ENCODE data around the gene SHB.

Gene SHB

DNA sequence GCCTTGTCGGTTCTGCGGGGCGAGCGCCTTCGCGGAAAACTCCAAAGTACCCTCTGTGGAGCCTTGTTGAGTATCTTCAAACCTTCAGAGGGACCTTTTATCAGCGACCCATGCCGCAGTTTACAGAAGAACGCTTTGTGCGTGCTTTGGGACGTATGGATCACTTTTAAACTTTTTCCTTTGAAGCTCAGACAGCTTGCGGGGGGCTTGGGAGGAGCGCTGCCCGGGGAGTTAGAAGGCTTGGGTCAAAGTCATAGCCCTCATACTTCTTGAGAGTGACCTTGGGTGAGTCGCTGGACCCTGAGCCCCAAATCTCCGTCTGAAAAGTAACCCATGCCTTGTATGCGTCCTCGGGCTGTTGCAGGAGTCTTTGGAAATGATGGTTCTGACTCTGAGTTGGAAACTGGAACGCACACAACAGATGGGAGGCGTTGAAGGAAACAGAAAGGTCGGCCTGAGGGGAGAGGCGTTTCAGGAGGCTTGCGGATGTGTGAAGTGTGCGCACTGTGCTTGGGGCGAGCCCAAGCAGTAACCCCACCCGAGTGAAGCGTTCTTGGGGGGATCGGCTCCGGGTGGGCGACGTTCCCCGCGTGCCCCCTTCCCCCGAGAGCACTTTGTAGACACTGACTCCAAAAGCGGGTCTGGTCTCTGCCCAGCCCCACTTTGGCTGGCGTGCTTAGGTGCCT is 164.4 kb downstream of the SHB start:
- peak overlapping the region; percentile 69 for H3K27ac ChIP-seq
- no peaks in the 10 kb centered on the region for H3K27me3 ChIP-seq (replicated peaks)
- TF ChIP-seq, protein P1, sequence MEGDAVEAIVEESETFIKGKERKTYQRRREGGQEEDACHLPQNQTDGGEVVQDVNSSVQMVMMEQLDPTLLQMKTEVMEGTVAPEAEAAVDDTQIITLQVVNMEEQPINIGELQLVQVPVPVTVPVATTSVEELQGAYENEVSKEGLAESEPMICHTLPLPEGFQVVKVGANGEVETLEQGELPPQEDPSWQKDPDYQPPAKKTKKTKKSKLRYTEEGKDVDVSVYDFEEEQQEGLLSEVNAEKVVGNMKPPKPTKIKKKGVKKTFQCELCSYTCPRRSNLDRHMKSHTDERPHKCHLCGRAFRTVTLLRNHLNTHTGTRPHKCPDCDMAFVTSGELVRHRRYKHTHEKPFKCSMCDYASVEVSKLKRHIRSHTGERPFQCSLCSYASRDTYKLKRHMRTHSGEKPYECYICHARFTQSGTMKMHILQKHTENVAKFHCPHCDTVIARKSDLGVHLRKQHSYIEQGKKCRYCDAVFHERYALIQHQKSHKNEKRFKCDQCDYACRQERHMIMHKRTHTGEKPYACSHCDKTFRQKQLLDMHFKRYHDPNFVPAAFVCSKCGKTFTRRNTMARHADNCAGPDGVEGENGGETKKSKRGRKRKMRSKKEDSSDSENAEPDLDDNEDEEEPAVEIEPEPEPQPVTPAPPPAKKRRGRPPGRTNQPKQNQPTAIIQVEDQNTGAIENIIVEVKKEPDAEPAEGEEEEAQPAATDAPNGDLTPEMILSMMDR (IDR thresholded peaks at IDR 0.05; ENCODE audit: low read depth, low read length, missing control alignments), result no peak
- DNase-seq, result no peak
- peak overlapping the region; percentile 86 for H3K4me3 ChIP-seq (ENCODE audit: low read depth, low read length)
- H3K36me3 ChIP-seq (replicated peaks), result no peaks in the 10 kb centered on the region
- in situ Hi-C loops (cut with HindIII; ENCODE audit: low pct_ligation_motif_present, low sequenced_read_pairs), result no loop called here

DNA sequence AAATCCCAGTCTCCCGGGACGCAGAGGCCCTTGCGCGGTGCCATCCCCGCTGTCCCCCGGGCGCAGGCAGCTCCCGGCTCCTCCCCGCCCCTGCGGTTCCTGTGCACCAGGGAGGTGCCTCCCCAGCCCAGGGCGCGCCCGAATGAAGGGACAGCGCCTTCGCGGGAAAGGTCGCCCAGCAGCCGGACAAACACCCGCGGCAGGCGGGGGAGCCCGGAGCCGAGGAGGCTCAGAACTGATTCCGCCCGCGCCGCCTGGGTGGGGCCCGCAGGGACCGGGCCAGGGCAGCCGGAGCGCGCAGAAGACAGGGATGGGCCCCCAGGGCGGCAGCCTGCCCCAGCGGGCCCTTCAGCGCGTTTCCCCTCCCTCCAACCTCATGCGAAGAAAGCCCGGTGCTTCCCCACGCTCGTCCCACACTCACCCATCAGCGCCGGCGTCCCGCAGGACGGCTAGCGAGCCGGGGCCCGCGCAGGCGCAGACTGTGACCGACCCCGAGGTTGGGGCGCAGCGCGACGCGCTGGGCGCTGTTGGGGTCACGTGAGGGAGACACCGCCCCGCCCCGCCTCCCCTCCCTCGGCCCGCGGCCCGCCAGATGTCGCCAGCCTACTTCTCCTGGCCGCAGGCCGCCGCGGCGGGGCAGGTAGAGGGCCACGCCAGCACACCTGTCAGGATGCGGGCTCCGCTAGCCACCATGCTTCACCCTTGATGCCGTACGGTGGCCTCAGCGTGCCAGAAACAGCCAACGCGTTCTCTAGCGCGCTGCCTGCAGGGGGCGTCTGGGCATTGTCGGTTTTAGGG is 165.2 kb downstream of the SHB start, which contains the start of gene SLC25A51:
Gene SLC25A51 (minus strand): TSS at position 481 of the 798 bp plus-strand sequence. CDS start 15,577 bp downstream, outside the sequence.
- DNase-seq, result peak; percentile 88
- no peaks in the 10 kb centered on the region for H3K27me3 ChIP-seq (replicated peaks)
- peak within 1 kb of the TSS; percentile 86 for H3K4me3 ChIP-seq (ENCODE audit: low read depth, low read length)
- H3K27ac ChIP-seq, result peak within 1 kb of the TSS; percentile 69
- TF ChIP-seq, protein P1 (IDR thresholded peaks at IDR 0.05; ENCODE audit: low read depth, low read length, missing control alignments), result peak; percentile 97
- peaks cover under 1% of the 10 kb centered on the region for H3K36me3 ChIP-seq (replicated peaks)
- in situ Hi-C loops (cut with HindIII; ENCODE audit: low pct_ligation_motif_present, low sequenced_read_pairs), result no loop called here

DNA sequence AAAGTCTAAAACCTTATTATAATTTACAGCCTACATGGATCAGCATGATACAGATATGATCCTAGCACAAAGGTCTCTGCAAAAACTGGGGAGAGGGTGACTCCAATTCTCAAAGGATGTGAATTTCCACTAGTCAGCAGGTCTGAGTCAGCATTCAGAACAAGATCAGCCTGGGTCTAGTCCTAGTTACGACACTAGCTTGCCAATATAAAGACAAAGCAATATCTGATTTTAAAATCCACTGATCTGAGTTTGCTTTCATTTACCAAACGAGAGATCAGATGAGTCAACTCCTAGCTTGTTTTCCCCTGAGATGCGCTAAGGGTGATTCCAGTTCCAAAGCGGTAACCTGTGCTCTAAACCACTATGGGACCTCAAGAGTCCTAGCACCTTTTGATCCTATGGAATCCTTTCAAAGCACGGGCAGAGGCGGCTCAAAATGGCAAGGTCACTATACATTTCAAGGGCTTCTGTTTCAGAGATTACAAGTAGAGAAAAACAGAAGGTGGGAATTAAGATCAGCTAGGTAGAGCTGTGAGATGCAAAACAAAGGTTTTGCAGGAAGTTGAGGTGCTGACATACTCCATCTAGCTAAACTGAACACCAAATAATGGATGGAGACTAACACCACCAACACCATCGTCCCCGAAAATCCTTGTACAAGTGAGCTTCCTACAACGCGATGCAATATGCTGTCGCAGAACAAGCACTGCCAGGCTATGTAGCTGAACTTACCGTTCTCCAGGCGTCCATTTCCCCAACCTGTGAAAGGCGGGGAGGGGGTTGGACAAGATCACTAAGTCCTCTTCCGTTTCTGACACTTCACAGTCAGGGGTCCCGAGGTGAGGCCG is 166.0 kb downstream of the SHB start:
- H3K27ac ChIP-seq, result peak overlapping the region; percentile 69
- TF ChIP-seq, protein P1 (IDR thresholded peaks at IDR 0.05; ENCODE audit: low read depth, low read length, missing control alignments), result no peak
- peak; percentile 50 for DNase-seq
- peaks cover 8% of the 10 kb centered on the region for H3K36me3 ChIP-seq (replicated peaks)
- peak overlapping the region; percentile 86 for H3K4me3 ChIP-seq (ENCODE audit: low read depth, low read length)
- H3K27me3 ChIP-seq (replicated peaks), result no peaks in the 10 kb centered on the region
- in situ Hi-C loops (cut with HindIII; ENCODE audit: low pct_ligation_motif_present, low sequenced_read_pairs), result no loop called here

DNA sequence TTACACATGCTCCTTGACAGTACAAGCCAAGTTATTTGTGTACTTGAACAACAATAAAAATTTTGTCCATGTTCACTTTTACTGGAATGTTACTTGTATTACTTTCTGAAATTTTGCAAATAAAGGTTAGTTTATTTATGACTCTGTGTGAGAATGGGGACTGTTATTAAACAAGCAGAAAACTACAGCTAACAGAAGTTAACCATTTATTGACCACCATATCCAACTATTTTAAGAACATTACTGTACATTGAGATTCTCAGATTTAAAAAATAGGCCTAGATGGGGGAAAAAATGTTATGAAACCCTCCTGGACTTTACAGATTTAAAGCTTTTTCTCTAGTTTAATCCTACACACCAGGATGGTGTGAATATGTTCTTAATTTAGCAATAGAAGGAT is 166.9 kb downstream of the SHB start:
- Histone ChIP-seq H3K27me3 (replicated peaks) (no peaks in the 10 kb centered on the region), H3K27ac (no peak overlapping the region), H3K36me3 (replicated peaks) (peaks cover 12% of the 10 kb centered on the region), H3K4me3 (ENCODE audit: low read depth, low read length) (no peak overlapping the region)
- DNase-seq, result no peak
- TF ChIP-seq, protein P1 (IDR thresholded peaks at IDR 0.05; ENCODE audit: low read depth, low read length, missing control alignments), result no peak
- in situ Hi-C loops (cut with HindIII; ENCODE audit: low pct_ligation_motif_present, low sequenced_read_pairs), result no loop called here

DNA sequence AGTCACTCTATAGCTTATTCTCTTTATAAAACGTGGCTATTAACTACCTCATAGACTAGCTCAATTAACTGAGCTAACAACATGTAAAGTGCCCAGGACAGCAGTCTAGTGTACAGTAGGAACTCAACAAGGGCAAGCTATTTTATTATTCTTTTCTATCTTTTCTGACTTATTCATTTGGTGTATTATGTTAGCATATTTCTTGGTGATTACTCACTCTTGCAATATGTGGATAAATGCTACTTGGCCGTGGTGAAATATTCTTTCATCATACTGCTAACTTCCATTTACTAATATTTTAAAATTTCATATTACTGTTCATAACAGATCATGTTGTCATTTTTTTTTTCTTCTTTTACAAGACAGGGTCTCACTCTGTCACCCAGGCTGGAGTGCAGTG is 170.0 kb downstream of the SHB start:
- Histone ChIP-seq H3K27ac (peak overlapping the region; percentile 10), H3K27me3 (replicated peaks) (no peaks in the 10 kb centered on the region), H3K4me3 (ENCODE audit: low read depth, low read length) (no peak overlapping the region), H3K36me3 (replicated peaks) (peaks cover 31% of the 10 kb centered on the region)
- no peak for DNase-seq
- in situ Hi-C loops (cut with HindIII; ENCODE audit: low pct_ligation_motif_present, low sequenced_read_pairs), result no loop called here
- TF ChIP-seq, protein P1 (IDR thresholded peaks at IDR 0.05; ENCODE audit: low read depth, low read length, missing control alignments), result no peak
